ENCODE data around the gene NIPA2. TPM values are rescaled to one million over a fixed set of nuclear protein-coding genes. Genes with fewer than 3 reads are reported as not detected.
A peak's percentile ranks its signal among the peaks of the same experiment; 100 is the strongest.

Gene NIPA2
- total RNA-seq, 1 experiment from 2014 or later, result 87.2 TPM

DNA sequence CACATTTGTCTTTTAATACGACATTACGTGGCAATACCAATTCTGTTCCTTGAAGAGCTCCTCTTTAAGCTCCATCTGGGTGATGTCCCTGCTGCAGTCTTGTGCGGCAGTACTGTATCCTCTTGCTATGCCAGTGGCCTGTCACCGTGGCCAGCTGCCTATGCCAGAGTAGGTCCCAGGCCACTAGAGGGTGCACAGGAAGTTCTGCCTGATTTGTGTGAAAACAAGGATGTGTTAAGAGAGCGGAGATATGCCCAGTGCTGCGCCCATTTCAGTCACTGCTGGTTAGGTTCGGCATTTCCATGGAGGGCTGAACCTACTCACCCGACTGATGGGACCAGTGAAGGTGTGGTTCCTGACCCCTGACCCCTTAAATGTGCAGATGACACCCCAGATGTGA, 26.8 kb upstream of the NIPA2 start:
- no peak overlapping the region for H3K4me3 ChIP-seq (ENCODE audit: low read depth, low read length, poor library complexity, severe bottlenecking)
- no TSS peak for BruUV-seq (replicated peaks)
- TF ChIP-seq, protein P1, sequence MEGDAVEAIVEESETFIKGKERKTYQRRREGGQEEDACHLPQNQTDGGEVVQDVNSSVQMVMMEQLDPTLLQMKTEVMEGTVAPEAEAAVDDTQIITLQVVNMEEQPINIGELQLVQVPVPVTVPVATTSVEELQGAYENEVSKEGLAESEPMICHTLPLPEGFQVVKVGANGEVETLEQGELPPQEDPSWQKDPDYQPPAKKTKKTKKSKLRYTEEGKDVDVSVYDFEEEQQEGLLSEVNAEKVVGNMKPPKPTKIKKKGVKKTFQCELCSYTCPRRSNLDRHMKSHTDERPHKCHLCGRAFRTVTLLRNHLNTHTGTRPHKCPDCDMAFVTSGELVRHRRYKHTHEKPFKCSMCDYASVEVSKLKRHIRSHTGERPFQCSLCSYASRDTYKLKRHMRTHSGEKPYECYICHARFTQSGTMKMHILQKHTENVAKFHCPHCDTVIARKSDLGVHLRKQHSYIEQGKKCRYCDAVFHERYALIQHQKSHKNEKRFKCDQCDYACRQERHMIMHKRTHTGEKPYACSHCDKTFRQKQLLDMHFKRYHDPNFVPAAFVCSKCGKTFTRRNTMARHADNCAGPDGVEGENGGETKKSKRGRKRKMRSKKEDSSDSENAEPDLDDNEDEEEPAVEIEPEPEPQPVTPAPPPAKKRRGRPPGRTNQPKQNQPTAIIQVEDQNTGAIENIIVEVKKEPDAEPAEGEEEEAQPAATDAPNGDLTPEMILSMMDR (conservative IDR thresholded peaks at IDR 0.05; ENCODE audit: low read depth, low read length), result peak; percentile 37; the same call in 1 of the 2 replicates
- no peak for TF ChIP-seq EZH2 (IDR thresholded peaks at IDR 0.05; ENCODE audit: borderline replicate concordance, low read depth, low read length, poor library complexity, severe bottlenecking)
- intact Hi-C loops (cut with micrococcal nuclease; ENCODE audit: unreplicated experiment), result no loop called here
- H3K27ac ChIP-seq (ENCODE audit: low read depth, low read length, poor library complexity, severe bottlenecking), result no peak overlapping the region
- peak; percentile 21 for DNase-seq (ENCODE audit: low spot score)
- CTCF ChIA-PET, result no interaction called here
- H3K4me1 ChIP-seq (ENCODE audit: insufficient read depth, low read length, poor library complexity, severe bottlenecking), result no peaks in the 10 kb centered on the region
- H3K9me3 ChIP-seq (ENCODE audit: low read depth, low read length, poor library complexity, severe bottlenecking), result no peaks in the 10 kb centered on the region
- H3K36me3 ChIP-seq (ENCODE audit: insufficient read depth, low read length, poor library complexity, severe bottlenecking), result no peaks in the 10 kb centered on the region
- no peaks in the 10 kb centered on the region for H3K27me3 ChIP-seq (replicated peaks; ENCODE audit: insufficient read depth, low read depth, low read length, poor library complexity)
- POLR2A ChIA-PET (ENCODE audit: low non-redundant PET), result no interaction called here

DNA sequence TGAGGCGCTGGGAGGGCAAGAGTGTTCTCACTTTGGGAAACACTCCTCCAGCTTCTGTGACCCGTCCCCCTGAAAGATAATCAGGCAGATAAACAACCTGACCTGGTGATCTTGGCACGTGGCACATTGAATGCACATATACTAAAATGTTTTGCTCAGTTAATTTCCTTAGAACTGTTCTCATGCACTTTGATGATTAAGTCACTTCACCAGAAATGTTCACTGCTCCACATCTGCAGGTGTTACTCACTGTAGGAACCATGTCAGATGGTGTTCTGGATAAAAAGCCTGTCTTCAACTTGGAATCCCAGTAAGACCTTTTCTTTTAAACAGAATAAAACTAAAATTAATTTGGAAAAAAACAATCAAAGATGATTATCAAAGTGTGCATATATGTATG, 24.6 kb upstream of the NIPA2 start:
- DNase-seq (ENCODE audit: low spot score), result no peak
- Histone ChIP-seq H3K4me3 (ENCODE audit: low read depth, low read length, poor library complexity, severe bottlenecking) (no peak overlapping the region), H3K9me3 (ENCODE audit: low read depth, low read length, poor library complexity, severe bottlenecking) (no peaks in the 10 kb centered on the region), H3K36me3 (ENCODE audit: insufficient read depth, low read length, poor library complexity, severe bottlenecking) (no peaks in the 10 kb centered on the region), H3K27me3 (replicated peaks; ENCODE audit: insufficient read depth, low read depth, low read length, poor library complexity) (no peaks in the 10 kb centered on the region), H3K27ac (ENCODE audit: low read depth, low read length, poor library complexity, severe bottlenecking) (no peak overlapping the region), H3K4me1 (ENCODE audit: insufficient read depth, low read length, poor library complexity, severe bottlenecking) (no peaks in the 10 kb centered on the region)
- TF ChIP-seq, protein P1 (conservative IDR thresholded peaks at IDR 0.05; ENCODE audit: low read depth, low read length), result no peak
- no peak for TF ChIP-seq EZH2 (IDR thresholded peaks at IDR 0.05; ENCODE audit: borderline replicate concordance, low read depth, low read length, poor library complexity, severe bottlenecking)
- intact Hi-C loops (cut with micrococcal nuclease; ENCODE audit: unreplicated experiment), result no loop called here
- ChIA-PET POLR2A (ENCODE audit: low non-redundant PET) (no interaction called here), CTCF (no interaction called here)
- no TSS peak for BruUV-seq (replicated peaks)

DNA sequence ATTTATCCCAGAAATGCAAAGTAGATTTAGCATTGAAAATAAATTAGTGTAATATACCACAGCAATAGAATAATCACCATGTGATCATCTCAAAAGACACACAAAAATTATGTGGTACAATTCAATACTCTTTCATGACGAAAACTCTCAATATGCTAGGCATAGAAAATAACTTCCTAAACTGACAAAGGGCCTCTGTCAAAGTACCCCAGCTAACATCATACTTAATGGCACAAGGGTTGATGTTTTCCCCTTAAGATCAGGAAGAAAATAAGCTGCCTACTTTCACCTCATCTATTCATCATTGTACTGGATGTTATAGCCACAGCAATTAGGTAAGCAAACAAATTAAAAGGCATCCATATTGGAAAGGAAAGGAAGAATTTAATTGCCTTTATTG, 22.7 kb upstream of the NIPA2 start:
- Histone ChIP-seq H3K4me3 (ENCODE audit: low read depth, low read length, poor library complexity, severe bottlenecking) (no peak overlapping the region), H3K27ac (ENCODE audit: low read depth, low read length, poor library complexity, severe bottlenecking) (no peak overlapping the region), H3K36me3 (ENCODE audit: insufficient read depth, low read length, poor library complexity, severe bottlenecking) (no peaks in the 10 kb centered on the region), H3K9me3 (ENCODE audit: low read depth, low read length, poor library complexity, severe bottlenecking) (no peaks in the 10 kb centered on the region), H3K27me3 (replicated peaks; ENCODE audit: insufficient read depth, low read depth, low read length, poor library complexity) (no peaks in the 10 kb centered on the region), H3K4me1 (ENCODE audit: insufficient read depth, low read length, poor library complexity, severe bottlenecking) (no peaks in the 10 kb centered on the region)
- POLR2A ChIA-PET (ENCODE audit: low non-redundant PET), result no interaction called here
- no peak for TF ChIP-seq EZH2 (IDR thresholded peaks at IDR 0.05; ENCODE audit: borderline replicate concordance, low read depth, low read length, poor library complexity, severe bottlenecking)
- TF ChIP-seq, protein P1 (conservative IDR thresholded peaks at IDR 0.05; ENCODE audit: low read depth, low read length), result no peak
- BruUV-seq (replicated peaks), result no TSS peak
- no peak for DNase-seq (ENCODE audit: low spot score)
- intact Hi-C loops (cut with micrococcal nuclease; ENCODE audit: unreplicated experiment), result no loop called here
- CTCF ChIA-PET, result no interaction called here
